Suprapubic skin (tissue), 4 donors: ENCODE results near the gene TGFB1. TPM values are rescaled to one million over a fixed set of nuclear protein-coding genes. Genes with fewer than 3 reads are reported as not detected.
"Not testable (repeated sequence)": the region's sequence is repeated elsewhere in the genome, so short reads cannot be mapped to it uniquely, and the experiment has no call there.

Experiments
- DNase-seq, 2 donors: peaks; one replicate each; pipeline ENCODE4 v3.0.0-alpha.2; 2019; ENCODE audit warnings: low spot score in 2 of 2
- H3K27ac ChIP-seq: fragments of 200-600 bp; sonication (generic); one replicate; pipeline ENCODE4 v1.5.1; 2019
- H3K27me3 ChIP-seq: fragments of 200-600 bp; sonication (generic); one replicate; pipeline ENCODE4 v1.5.1; 2019
- H3K36me3 ChIP-seq: fragments of 200-600 bp; sonication (generic); one replicate; pipeline ENCODE4 v1.5.1; 2019
- H3K4me1 ChIP-seq: fragments of 200-600 bp; sonication (generic); one replicate; pipeline ENCODE4 v1.5.1; 2019
- H3K4me3 ChIP-seq: fragments of 200-600 bp; sonication (generic); one replicate; pipeline ENCODE4 v1.5.1; 2019; ENCODE audit warnings: mild to moderate bottlenecking
- H3K9me3 ChIP-seq: fragments of 200-600 bp; sonication (generic); one replicate; pipeline ENCODE4 v1.5.1; 2019
- CTCF ChIP-seq, 2 donors: fragments of 200-600 bp in 1 of 2; fragments of 450-650 bp in 1 of 2; sonication (generic) in 1 of 2; IDR thresholded peaks; one replicate each; pipeline ENCODE4 v1.5.1; 2016 to 2019; ENCODE audit warnings: antibody characterized with exemption in 2 of 2, mild to moderate bottlenecking in 1 of 2, moderate library complexity in 1 of 2
- EP300 ChIP-seq: sonication (generic); formaldehyde crosslinking; IDR thresholded peaks from one replicate; pipeline ENCODE4 v1.6.1; 2017; ENCODE audit warnings: antibody characterized with exemption
- POLR2A ChIP-seq, 2 donors: fragments of 450-650 bp; IDR thresholded peaks; one replicate each; pipeline ENCODE4 v1.6.1; 2017; ENCODE audit warnings: antibody characterized with exemption in 2 of 2, mild to moderate bottlenecking in 2 of 2, moderate library complexity in 2 of 2
- POLR2AphosphoS5 ChIP-seq, 3 donors: sonication (generic); formaldehyde crosslinking; IDR thresholded peaks; one replicate each; pipeline ENCODE4 v1.6.1; 2017; ENCODE audit warnings: antibody characterized with exemption in 3 of 3
- WGBS: methylation state at CpG from one replicate; pipeline ENCODE4 v1.1.5; 2018; 5-methylcytosine and 5-hydroxymethylcytosine counted together
- total RNA-seq, 4 donors: library from RNA; depleted of rRNA; stranded (reverse); fragments of >200 nt; gene quantifications; one replicate each; pipeline ENCODE4 v1.1.0, GENCODE V29; 2016

Gene TGFB1
- total RNA-seq, 4 donors from 2014 or later: 16.4 to 19.9 (median 17.4) TPM

- H3K36me3 ChIP-seq: peaks cover 47% of the 10 kb centered on the region
- H3K4me1 ChIP-seq: peaks cover 15% of the 10 kb centered on the region
- DNase-seq: no peak
- no peak overlapping the region for H3K4me3 ChIP-seq
- no peaks in the 10 kb centered on the region for H3K27me3 ChIP-seq
- H3K9me3 ChIP-seq: no peaks in the 10 kb centered on the region
- 85% methylated on average over 11 of the region's 11 CpGs for WGBS
- TF ChIP-seq CTCF (IDR thresholded peaks at IDR 0.05): no peak
- TF ChIP-seq POLR2A (IDR thresholded peaks at IDR 0.05): no peak
- TF ChIP-seq POLR2AphosphoS5 (IDR thresholded peaks at IDR 0.05): no peak
- TF ChIP-seq EP300: no peak
- H3K27ac ChIP-seq: no peak overlapping the region
Measured at GRCh38 chr19:41391618-41392017, 37.9 kb upstream of the TGFB1 start.

- no peak for DNase-seq
- no peaks in the 10 kb centered on the region for H3K9me3 ChIP-seq
- peak overlapping the region; percentile 16 for H3K27ac ChIP-seq
- H3K36me3 ChIP-seq: peaks cover 60% of the 10 kb centered on the region
- WGBS: 14% methylated on average over 3 of the region's 13 CpGs
- TF ChIP-seq CTCF (IDR thresholded peaks at IDR 0.05): no peak
- no peak for TF ChIP-seq EP300
- no peak for TF ChIP-seq POLR2A (IDR thresholded peaks at IDR 0.05)
- no peak for TF ChIP-seq POLR2AphosphoS5 (IDR thresholded peaks at IDR 0.05)
- H3K4me1 ChIP-seq: peaks cover 15% of the 10 kb centered on the region
- no peak overlapping the region for H3K4me3 ChIP-seq
- no peaks in the 10 kb centered on the region for H3K27me3 ChIP-seq
Measured at GRCh38 chr19:41386442-41386841, 32.7 kb upstream of the TGFB1 start.

GRCh38 chr19:41384351-41384750 lies 30.6 kb upstream of the TGFB1 start:
- no peak for TF ChIP-seq CTCF (IDR thresholded peaks at IDR 0.05)
- TF ChIP-seq EP300: no peak
- TF ChIP-seq POLR2A (IDR thresholded peaks at IDR 0.05): no peak
- TF ChIP-seq POLR2AphosphoS5 (IDR thresholded peaks at IDR 0.05): no peak
- no peak overlapping the region for H3K4me3 ChIP-seq
- WGBS: 78% methylated on average over 5 of the region's 5 CpGs
- H3K4me1 ChIP-seq: peaks cover 22% of the 10 kb centered on the region
- no peaks in the 10 kb centered on the region for H3K27me3 ChIP-seq
- no peaks in the 10 kb centered on the region for H3K9me3 ChIP-seq
- H3K36me3 ChIP-seq: peaks cover 39% of the 10 kb centered on the region
- no peak overlapping the region for H3K27ac ChIP-seq
- DNase-seq: no peak

- peaks cover 19% of the 10 kb centered on the region for H3K36me3 ChIP-seq
- H3K4me1 ChIP-seq: peaks cover 25% of the 10 kb centered on the region
- H3K27me3 ChIP-seq, DNase-seq, H3K4me3 ChIP-seq, H3K27ac ChIP-seq, H3K9me3 ChIP-seq: not testable (repeated sequence)
- WGBS: 93% methylated on average over 8 of the region's 8 CpGs
Measured at GRCh38 chr19:41381536-41381935, 27.8 kb upstream of the TGFB1 start.

GRCh38 chr19:41377977-41378709 lies 24.4 kb upstream of the TGFB1 start:
- Histone ChIP-seq H3K27ac (no peak overlapping the region), H3K9me3 (no peaks in the 10 kb centered on the region), H3K27me3 (no peaks in the 10 kb centered on the region), H3K4me1 (peaks cover 44% of the 10 kb centered on the region), H3K4me3 (no peak overlapping the region), H3K36me3 (no peaks in the 10 kb centered on the region)
- DNase-seq: no peak
- TF ChIP-seq EP300: no peak
- TF ChIP-seq POLR2AphosphoS5 (IDR thresholded peaks at IDR 0.05): no peak
- no peak for TF ChIP-seq POLR2A (IDR thresholded peaks at IDR 0.05)
- no peak for TF ChIP-seq CTCF (IDR thresholded peaks at IDR 0.05)
- 67% methylated on average over 9 of the region's 9 CpGs for WGBS

GRCh38 chr19:41376998-41377365 lies 23.3 kb upstream of the TGFB1 start:
- TF ChIP-seq EP300 (no peak), POLR2A (IDR thresholded peaks at IDR 0.05) (no peak), CTCF (IDR thresholded peaks at IDR 0.05) (no peak), POLR2AphosphoS5 (IDR thresholded peaks at IDR 0.05) (no peak)
- peak overlapping the region; percentile 64 for H3K27ac ChIP-seq
- H3K4me1 ChIP-seq: peaks cover 44% of the 10 kb centered on the region
- no peaks in the 10 kb centered on the region for H3K27me3 ChIP-seq
- no peaks in the 10 kb centered on the region for H3K9me3 ChIP-seq
- 37% methylated on average over 8 of the region's 8 CpGs for WGBS
- no peak for DNase-seq
- H3K36me3 ChIP-seq: no peaks in the 10 kb centered on the region
- peak overlapping the region; percentile 58 for H3K4me3 ChIP-seq
